ENCODE measurements around the gene CHRNB2.

The CHRNB2 gene

DNA sequence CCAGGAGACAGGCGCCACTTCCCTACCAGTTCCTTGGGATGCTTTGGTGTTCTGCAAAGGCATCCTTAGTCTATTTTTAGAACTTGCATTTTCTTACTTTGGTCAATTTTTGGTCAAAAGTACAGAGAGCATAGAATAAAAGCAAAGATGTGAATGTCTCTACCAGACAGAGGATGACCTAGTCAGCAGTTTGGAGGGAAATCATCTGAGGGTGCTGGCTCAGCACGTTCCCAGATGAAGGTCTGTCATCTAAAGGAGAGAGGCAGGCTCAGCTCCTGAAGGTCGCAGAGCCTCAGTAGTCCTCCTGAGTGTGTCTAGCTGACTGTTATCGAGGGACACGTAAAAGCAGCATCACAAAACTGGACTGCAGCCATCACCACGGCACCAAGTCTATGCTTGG is 15.3 kb downstream of the CHRNB2 start:
- no peak for DNase-seq

DNA sequence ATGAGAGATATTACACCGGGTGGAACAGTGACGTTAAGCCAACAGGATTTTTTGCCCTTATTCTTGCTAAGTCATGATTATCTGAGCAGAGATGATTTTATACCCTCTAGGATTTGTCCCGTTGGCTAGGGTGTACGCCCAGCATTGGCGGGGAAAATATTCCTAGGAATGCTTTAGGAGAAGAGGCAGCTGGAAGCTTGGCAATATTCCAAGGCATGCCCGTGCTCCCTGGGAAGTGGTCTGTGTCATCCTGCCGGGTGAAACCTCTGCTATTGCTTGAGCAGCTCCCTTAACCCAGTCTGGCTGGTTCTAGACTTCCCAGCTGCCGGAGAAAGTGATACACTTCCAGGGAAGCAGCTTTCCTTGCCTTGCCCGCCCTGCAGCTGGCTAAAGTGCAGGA is 16.2 kb downstream of the CHRNB2 start:
- peak; percentile 28 for DNase-seq

DNA sequence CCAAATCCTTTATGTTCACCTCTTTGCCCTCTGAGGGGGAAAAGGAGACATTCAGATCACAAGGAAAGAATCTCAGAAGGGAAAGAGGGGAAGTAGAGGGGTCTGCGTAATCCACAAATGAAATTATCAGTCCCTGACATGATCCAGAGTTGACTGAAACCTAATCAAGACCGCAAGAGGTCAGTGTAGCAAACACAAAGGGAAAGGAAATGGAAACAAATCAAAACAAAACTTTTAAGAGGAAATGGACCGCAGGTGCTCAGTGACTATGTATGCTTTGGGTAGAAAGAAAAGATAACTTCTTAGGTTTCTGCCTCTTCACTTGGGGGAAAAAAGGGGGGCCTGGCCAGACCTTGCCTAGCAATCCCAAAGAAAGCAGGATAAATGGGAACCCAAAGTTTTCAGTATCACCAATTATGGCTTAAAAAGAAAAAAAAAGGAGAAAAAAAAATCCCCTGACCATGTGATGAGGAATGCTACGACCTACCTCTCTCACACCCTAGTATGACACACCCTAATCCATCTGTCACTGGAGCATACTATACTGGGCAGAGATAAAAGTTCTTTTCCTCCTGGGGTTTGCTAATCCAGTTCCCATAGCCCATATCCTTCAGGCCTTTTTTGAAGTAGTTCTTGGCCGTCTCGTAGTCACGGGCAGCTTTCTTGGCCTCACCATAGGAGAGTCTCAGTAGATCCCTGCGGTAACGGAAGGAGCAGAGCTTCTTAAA is 16.9 kb downstream of the CHRNB2 start:
- no peak for DNase-seq

DNA sequence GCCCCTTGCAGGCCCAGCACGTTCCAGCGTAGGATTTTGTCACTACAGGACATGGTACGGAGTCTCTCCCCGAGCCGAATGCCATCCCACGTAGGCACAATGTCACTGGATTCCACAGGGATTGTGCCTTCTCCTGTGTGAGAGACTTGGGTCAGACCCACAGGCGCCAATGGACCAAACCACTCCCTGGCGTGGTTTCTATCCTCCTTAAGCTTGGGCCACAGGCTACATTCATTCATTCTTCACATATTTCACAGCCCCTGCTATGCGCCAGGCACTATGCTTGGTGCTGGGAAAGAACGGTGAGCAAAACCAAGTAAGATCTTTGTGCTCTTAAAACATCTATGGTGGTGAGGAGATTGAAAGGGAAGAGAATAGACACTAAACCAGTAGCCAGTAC is 18.7 kb downstream of the CHRNB2 start:
- DNase-seq = no peak

DNA sequence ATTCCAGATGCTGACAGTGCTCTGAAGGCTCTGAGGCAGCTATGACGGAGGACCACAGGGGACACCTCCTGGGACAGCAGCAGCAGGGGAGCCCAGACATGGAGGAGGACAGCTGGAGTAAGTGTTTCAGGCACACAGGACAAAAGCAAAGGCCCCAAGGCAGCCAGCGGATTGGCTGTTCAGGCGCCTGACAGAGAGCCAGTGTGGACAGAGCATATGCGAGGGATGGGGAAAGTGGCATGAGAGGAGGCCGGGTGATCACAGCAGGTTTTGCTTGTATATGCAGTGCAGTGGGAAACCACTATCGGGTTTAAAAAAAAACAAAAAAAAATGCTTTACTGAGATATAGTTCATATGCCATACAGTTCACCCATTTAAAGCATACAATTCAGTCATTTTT is 19.1 kb downstream of the CHRNB2 start:
- DNase-seq = no peak

DNA sequence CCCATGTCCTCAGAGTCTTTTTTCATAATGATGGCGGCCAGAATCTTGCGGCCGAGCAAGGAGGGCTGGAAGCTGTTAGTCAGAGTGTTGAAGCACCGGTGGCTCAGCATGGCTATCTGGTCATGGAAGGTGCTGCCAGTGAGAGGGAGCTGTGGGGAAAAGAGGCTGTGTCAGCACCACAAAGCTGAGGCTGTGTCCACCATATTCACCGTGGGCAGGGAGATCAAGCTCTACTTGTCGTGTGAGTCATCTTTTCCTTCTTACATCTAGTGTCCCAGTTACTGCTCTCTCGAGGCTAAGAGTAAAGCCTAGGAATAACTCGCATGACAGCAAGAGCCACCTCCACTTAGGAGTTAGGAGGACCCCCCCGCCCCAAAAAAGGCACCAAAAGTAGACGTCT is 22.2 kb downstream of the CHRNB2 start:
- no peak for DNase-seq

DNA sequence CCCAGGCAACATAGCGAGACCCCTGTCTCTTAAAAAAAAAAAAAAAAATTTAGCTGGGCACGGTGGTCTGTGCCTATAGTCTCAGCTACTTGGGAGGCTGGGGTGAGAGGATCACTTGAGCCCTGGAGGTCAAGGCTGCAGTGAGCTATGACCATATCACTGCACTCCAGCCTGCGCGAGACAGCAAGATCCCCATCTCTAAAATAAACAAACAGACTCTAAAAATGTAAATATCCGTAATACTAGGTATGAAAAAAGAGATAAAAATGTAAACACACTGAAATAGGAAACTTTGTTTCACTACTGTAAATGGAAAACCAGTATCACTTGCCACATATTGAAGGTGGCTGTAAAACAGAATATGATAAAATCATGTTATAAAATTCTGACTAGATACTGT is 23.2 kb downstream of the CHRNB2 start:
- no peak for DNase-seq

DNA sequence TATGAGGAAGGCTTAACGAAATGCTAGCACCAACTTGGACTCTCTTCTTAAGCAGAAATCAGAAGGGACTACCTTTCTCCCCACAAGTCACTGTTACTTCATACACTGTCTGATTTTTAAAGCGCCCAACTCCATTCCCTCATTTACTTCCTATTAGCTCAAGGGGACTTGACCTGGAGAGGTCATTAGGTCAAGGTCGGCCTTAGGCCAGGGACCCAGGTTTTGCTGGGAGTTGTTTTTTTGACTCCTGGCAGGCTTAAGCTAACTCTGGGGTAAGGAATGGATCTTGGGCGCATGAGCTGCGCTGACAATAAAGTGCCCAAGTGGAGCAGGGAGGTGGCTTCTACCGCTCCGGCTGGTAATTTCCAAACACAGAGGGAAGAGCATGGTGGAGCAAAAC is 23.6 kb downstream of the CHRNB2 start:
- no peak for DNase-seq

DNA sequence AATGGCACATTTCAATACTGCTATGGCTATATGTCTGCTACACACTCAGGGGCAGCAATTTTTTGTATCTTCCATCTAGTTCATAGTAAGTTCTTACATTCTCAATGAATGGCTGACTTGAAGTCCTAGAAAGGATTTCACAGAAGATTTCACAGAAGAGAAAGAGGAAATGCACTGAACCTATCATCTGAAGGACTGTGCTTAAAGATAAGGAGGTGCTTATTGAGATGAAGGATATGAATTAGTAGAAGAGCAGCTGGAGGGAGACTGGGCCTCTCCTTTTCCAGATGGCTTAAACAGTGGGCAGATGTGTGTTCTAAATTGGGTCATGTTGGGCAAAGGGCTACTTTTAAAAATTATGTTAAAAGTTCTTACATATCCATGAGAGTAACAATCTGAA is 25.8 kb downstream of the CHRNB2 start:
- DNase-seq = no peak

DNA sequence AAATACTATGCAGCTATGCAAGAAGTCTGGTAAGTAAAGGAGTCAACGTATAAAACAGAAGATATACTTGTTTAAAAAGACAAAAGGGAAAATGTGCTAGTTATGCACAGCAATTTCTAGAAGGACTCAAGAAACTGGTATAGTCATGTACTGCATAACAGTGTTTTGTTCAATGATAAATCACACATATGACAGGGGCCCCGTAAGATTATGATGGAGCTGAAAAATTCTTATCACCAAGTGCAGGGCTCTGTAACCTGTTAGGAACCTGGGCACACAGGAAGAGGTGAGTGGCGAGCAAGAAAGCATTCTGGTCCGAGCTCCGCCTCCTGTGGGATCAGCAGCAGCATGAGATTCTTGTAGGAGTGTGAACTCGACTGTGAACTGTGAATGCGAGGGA is 27.2 kb downstream of the CHRNB2 start:
- DNase-seq = no peak

DNA sequence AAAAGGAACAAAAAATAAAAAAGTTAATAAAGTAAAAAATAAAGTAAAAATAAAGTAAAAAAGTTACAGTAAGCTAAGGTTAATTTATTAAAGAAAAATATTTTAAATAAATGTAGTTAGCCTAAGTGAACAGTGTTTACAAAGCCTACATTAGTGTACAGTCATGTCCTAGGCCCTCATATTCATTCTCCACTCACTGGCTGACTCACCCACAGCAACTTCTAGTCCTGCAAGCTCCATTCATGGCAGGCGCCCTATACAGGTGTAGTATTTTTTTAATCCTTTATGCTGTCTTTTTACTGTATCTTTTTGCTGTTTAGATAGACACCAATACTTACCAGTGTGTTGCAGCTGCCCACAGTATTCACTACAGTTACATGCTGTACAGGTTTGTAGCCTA is 28.0 kb downstream of the CHRNB2 start:
- DNase-seq = no peak

DNA sequence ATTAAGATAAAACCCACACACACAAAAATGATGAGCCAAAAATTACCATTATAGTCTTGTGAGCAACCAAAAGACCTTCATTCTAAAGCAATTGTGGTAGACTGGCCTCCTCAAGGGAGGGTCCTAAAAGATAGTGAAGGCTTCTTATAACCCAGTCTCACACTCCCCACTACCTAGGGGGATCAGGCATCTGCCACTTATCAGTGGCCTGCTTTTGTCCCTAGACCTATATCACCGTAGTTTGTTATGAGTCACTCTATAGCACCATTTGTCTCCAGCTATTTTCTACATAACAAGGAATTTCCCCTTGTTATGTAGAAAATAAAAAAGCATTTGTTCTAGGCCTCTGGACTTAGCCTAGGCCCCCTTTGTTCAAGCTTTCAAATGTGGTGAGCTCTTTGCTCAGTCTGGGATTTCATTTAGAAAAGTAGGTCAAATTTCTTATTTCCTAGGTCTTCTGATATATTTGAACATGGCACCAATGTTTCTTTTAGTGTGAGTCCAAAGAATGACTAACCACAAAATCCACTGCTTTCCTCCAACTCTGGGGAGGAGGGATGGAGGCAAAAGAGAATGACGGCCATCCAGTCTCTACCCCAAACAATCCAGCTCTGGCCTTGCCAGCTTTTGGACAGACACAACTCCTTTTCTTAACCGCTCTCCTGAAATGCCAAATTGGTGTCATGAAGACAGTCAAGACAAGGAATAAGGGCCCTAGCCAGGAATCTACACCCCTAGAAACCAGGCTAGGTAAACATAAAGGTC is 31.5 kb downstream of the CHRNB2 start:
- no peak for DNase-seq

DNA sequence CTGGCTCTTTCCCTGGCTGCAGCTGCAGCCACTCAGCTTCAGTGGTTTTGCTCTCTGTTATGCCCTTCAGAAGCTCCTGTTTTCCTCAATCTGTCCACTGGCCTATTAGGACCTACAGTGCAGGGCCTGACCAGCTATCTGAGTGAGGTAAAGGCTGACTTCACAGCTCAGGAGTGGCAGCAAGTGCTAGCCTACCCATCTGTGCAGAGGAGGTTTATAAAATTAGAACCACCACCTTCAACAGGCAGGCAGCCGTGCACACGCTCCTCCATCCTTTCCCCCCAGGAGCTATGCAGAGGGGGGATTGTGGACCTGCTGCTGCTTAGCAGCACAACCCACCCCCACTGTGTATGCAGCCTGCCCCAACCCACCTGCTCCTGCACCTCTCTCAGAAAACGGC is 32.1 kb downstream of the CHRNB2 start:
- no peak for DNase-seq

DNA sequence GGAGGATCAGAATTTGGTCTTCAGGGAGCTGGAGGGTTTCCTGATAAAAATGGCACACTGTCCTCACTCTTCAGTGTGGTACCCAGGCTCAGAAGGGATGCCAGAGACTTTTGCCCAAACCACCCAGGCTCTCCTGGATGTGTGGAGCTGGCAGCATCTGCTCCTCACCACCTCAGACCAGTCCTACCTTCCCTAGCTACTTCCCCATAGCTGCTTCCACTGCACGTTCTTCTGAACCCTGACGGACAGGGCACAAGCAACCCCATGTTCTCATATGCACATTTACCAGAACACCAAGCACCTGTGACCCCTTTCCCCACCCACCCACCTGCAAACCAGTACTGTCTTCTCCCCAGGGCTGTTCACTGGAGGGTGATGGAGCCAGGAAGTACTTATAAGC is 35.7 kb downstream of the CHRNB2 start:
- no peak for DNase-seq

DNA sequence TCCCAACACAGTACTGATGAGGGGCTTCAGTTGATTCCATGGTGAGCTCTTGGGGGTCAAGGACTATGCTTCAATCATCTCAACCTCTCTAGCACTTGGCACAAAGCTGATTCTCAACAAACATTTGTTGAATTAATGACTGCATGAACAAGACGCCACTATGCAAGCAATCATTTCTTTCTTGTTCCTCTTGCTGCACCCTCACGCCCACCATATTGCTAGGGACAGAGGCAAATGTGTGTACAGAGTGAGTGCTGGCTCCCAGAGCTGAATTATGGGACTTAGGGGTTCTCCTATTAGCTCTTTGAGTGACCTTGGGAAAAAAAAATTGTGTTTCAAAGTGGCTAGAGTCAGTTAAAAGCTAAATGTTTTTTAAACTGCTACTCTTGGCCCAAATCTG is 38.0 kb downstream of the CHRNB2 start:
- no peak for DNase-seq

DNA sequence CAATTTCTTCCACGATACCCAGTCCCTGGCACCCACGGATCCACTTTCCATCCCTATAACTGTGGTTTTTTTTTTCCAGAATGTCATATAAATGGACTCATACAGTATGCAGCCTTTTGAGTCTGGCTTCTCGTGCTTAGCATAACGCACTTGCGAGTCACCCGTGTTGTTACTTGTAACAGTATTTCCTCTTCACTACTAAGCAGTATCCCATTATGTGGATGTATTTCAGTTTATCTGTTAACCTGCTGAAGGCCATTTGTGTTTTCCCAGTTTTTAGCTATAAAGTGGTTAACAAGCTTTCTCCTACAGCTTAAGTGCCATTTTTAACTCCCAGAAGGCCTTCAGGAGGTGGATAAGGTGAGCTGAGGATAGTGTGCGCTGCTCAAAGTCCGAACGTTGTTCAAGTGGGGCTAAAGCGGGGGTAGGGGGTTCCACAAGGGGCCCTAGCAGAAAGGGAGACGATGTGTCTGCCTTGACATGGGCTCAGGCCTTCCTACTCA is 39.6 kb downstream of the CHRNB2 start:
- DNase-seq = no peak

DNA sequence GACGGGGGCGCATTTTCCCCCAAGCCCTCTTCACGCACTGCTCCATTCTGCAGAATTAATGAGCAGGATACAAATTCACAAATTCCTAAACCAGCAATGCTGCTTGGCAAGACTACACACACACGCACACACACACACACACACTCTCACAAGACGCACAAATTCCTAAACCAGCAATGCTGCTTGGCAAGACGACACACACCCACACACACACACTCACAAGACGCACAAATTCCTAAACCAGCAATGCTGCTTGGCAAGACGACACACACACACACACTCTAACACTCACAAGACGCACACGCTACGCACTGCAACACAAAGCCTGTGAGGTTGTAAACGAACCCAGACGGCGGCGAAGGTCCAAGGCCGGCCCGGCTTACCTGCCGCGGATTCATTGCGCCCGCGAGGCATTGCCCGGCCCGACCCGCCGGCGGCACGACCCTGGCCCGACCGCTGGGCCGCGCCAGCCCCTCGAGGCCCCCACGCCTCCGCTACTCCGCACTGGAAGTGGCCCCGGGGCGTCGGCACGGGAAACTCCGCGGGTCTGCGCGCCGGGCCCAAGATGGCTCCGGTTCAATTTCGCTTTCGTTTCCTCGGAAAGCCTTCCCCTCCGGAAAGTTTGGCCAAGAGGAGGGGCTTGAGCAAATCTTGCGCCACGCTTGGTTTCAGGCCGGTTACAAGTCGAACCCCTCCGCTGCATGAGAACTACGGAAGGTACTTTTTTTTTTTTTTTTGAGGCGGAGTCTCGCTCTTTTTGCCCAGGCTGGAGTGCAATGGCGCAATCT is 40.2 kb downstream of the CHRNB2 start, which contains the start of gene ADAR:
Gene ADAR, minus strand, starts transcription at position 578 of the 788 bp plus-strand sequence. Its CDS starts 180 bp downstream, at position 398.
- peak; percentile 80 for DNase-seq

DNA sequence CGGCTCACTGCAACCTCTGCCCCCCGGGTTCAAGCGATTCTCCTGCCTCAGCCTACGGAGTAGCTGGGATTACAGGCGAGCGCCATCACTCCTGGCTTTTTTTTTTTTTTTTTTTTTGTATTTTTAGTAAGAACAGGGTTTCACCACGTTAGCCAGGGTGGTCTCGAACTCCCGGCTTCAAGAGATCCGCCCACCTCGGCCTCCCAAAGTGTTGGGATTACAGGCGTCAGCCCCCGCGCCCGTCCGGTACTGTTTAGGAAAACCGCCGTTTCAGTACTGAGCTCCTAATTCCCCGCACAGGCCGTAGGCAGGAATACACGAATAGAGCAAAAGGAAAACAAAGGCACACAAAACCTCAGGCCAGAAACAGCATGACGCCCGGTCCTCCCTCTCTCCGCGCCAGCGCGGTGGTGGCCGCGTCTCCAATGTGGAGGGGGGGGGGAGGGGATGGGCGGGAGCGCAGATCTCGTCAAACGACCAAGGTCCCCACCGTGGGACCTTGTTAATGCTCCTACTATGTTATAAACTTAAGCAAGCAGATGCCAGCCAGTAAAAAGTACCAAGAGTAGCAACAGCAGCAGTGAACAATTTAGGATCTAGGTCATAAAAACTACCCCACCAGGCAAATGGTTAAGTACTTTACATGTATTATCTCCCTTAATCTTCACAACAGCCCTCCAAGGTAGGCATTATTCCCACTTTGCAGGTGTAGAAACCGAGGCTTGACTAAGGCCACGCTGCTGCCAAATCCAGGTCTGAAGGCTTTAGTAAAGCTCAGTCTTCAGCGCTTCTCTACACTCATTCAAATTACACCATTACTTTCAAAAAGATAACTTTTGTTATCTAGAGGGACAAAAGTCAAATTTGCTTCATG is 41.1 kb downstream of the CHRNB2 start:
- DNase-seq = peak; percentile 56

DNA sequence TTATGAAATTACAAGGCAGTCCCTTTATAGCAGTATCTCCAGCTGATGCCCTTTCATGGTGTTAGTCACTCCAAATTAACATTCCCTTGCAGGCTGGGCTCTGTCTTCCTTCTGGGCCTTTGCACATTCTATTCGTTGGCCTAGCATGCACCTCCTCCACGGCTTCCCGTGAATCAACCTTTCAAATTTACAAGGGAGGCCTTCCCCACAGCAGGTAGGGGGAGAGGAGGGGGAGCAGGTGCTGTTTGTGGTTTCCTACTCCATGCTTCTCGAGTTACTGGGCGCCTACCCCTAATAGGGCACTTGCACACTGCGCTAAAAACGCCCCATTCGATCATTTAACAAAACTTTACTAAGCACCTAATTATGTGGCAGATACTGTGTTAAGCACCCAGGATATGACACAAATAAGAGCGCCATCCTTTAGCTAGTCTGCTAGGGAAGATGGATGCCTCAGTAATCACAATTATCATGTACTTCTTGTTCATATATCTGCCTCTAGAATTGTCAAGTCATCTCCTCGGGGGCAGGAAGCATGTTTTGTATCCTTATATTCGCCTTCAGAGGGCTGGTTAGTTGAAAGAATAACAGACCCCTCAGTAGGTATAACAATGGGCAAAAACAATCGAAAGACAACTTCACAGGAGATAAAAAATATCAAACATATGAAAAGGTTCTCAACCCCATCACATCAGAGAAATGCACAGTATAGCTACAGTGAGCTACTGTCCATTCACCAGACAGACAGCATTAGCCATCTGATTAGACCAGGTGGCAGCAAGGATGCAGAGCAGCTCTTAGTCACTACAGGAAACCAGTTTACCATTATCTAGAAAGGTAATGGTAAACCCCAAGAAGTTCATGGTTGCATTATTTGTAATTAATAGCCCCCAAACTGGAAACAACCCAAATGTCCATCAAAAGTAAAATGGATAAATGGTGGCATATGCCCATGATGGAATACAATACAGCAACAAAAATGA is 42.1 kb downstream of the CHRNB2 start:
- peak; percentile 32 for DNase-seq

DNA sequence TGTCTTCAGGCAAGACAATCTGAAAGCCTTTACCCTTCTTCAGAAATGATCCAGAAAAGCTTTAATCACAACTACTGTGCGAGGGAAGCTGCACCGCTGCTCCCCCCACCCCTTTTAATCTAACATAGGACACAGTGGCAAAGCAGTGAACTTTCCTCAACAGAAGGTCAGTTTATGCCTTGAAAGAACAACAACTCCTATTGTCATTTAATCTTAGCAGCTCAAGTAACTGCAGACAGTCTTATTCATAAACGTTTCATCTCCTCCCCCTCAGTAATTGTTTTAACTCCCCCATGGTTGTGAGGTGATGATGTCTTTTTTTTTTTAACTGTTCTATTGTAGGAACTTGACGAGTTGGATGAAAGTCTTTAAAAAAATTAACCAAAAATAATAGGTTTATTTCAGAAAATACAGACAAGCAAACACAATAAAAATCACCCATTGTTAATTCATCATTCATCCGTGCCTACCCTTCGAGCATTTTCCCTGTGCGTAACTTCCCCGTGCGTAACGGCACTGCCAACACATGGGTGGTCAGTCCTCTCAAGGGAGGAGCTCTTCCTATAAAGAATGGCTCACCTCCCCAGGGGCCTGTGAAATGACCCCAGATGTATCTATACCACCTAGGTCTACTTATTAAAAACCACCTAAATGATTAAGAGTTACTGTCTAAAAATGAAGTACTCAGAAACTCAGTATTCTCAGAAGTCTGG is 43.7 kb downstream of the CHRNB2 start:
- no peak for DNase-seq

DNA sequence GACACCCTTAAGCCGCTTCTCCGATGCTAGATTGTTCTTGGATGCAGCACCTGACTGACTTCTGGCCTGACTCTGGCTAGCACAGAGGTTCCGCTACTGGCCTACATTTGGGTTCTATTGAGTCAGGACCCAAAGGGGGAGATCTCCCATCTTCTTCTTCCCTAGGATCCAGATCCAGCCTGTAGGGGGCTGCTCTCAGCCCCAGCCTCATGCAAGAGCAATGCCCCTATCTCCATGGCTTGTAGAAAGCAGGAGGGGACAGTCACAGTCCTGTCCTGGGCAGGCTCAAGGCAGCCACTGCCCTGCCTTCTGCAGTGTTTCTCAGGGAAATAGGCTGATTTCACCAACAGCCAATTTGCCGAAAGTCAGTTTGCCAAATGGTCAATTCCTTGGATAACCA is 46.7 kb downstream of the CHRNB2 start:
- no peak for DNase-seq
